A549 treated with CORT108297 at 1 μM for 4 hours (cell line): ENCODE measurements around the gene WDR27. TPM values are rescaled to one million over a fixed set of nuclear protein-coding genes. Genes with fewer than 3 reads are reported as not detected.

Source experiments
- total RNA-seq: library from RNA; stranded (reverse); fragments of 200-300 nt; extraction: Qiagen RNA extraction; gene quantifications from 5 replicates; pipeline ENCODE4 v1.2.3, GENCODE V29; 2022

Gene WDR27
- 7.5 to 14.6 TPM (median 14.1 TPM) in 5 replicates for total RNA-seq

GRCh38 chr6:169701954-169702839, at the start of gene WDR27, which contains the start of gene C6orf120:
TSS of gene WDR27 (minus strand) at chr6:169702029. CDS start at chr6:169689005, 13,024 bp downstream.
TSS of gene C6orf120 (plus strand) at chr6:169702126. CDS start at chr6:169702460, 334 bp downstream.

DNA sequence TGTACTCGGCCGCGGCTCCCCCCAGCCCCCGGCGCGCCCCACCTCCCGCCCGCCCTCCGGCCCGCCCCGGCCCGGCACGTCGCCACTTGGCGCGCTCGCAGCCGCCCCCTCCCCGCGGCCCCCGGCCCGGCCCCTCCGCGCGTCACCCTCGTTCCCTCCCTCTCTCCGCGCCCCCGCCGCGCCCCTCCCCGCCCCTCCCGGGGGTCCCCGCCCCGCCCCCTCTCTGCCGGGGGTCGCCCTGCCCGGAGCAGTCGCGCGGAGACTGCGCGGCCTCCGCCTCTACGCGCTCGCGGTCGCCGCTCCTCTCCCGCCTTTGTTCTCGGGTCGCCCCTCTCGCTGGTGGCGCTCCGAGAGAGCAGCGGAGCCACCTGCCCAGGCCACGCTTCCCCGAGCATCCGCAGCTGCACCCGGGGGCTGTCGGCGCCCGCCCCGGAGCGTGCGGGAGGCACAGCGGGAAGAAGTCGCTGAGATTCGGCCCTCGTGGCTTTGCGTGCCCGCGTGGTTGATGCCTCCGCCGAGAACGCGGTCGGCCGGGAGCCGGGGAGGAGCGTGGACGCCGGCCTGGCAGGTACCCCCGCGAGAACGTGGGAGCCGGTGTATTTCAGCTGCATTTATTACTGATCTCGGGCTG, 22.8 kb upstream of the WDR27 start, which contains the start of gene PHF10:
Gene PHF10, minus strand, starts transcription at position 7 of the 631 bp plus-strand sequence. CDS start 569 bp downstream, outside the sequence.

Other genes starting within 250 kb of the WDR27 start
- gene C6orf120, start 97 bp upstream of the WDR27 start, total RNA-seq: 11.1 to 15.0 TPM (median 13.1 TPM) in 5 replicates
- 19.7 to 22.8 TPM (median 21.6 TPM) in 5 replicates for gene PHF10, start 22.5 kb upstream of the WDR27 start, total RNA-seq
- gene DYNLT2, start 49.5 kb upstream of the WDR27 start, total RNA-seq: 0.55 to 0.79 TPM (median 0.66 TPM) in 5 replicates
- 5.9 to 7.9 TPM (median 7.1 TPM) in 5 replicates for gene ERMARD, start 49.6 kb upstream of the WDR27 start, total RNA-seq